Upper lobe of left lung (tissue), 6 donors: Measurements from ENCODE around the gene PAEP. TPM values are rescaled to one million over a fixed set of nuclear protein-coding genes. Genes with fewer than 3 reads are reported as not detected.
A peak's percentile ranks its signal among the peaks of the same experiment; 100 is the strongest.

Experiments
- ATAC-seq, 2 donors: fragments of 200-7000 bp; cut with Tn5 transposase; one replicate each; pipeline ENCODE4 v1.9.1; 2022; ENCODE audit warnings: mild to moderate bottlenecking in 2 of 2, moderate library complexity in 2 of 2; ENCODE audit not compliant: low FRiP score in 2 of 2
- DNase-seq, 2 donors: peaks; one replicate each; pipeline ENCODE4 v3.0.0-alpha.2; 2019 to 2020
- H3K27ac ChIP-seq, 4 donors: fragments of 200-600 bp; sonication (generic); one replicate each; pipeline ENCODE4 v1.5.1; 2016 to 2019
- H3K27me3 ChIP-seq, 4 donors: fragments of 200-600 bp; sonication (generic); one replicate each; pipeline ENCODE4 v1.5.1; 2017 to 2019
- H3K36me3 ChIP-seq, 4 donors: fragments of 200-600 bp; sonication (generic); one replicate each; pipeline ENCODE4 v1.5.1; 2016 to 2019
- H3K4me1 ChIP-seq, 4 donors: fragments of 200-600 bp; sonication (generic); one replicate each; pipeline ENCODE4 v1.5.1; 2018 to 2019
- H3K4me3 ChIP-seq, 4 donors: fragments of 200-600 bp; sonication (generic); one replicate each; pipeline ENCODE4 v1.5.1; 2017 to 2019; ENCODE audit warnings: mild to moderate bottlenecking in 2 of 4, moderate library complexity in 1 of 4
- H3K9me3 ChIP-seq, 4 donors: fragments of 200-600 bp; sonication (generic); one replicate each; pipeline ENCODE4 v1.5.1; 2018 to 2019
- EP300 ChIP-seq, 4 donors: sonication (generic); formaldehyde crosslinking; IDR thresholded peaks; one replicate each; pipeline ENCODE4 v1.5.1; 2017; ENCODE audit warnings: antibody characterized with exemption in 4 of 4, control low read depth in 2 of 4
- POLR2A ChIP-seq, 4 donors: fragments of 450-650 bp; IDR thresholded peaks; one replicate each; pipeline ENCODE4 v1.5.1; 2016 to 2017; ENCODE audit warnings: antibody characterized with exemption in 4 of 4, mild to moderate bottlenecking in 2 of 4
- POLR2AphosphoS5 ChIP-seq, 2 donors: sonication (generic); formaldehyde crosslinking; IDR thresholded peaks; one replicate each; pipeline ENCODE4 v1.5.1; 2017; ENCODE audit warnings: antibody characterized with exemption in 2 of 2
- WGBS, 2 donors: methylation state at CpG; one replicate each; pipeline ENCODE4 v1.1.5; 2017 to 2018; 5-methylcytosine and 5-hydroxymethylcytosine counted together
- total RNA-seq, 6 donors: library from RNA; depleted of rRNA in 4 of 6; stranded (reverse); fragments of >200 nt in 4 of 6; gene quantifications; one replicate each; pipeline versions ENCODE4 v1.1.0 to v1.2.1, GENCODE V29; 2016 to 2021
- TF ChIP-seq, protein P1 (sequence below), 6 experiments: fragments of 450-650 bp in 4 of 6; fragments of 200-600 bp in 2 of 6; sonication (generic) in 2 of 6; IDR thresholded peaks; one replicate each; pipeline ENCODE4 v1.5.1; 2016 to 2019; ENCODE audit warnings: antibody characterized with exemption in 6 of 6
- donor health status: DM: no; HTN: no; CAD: no; lungs with moderate emphysema.
- donor health status: DM: no; HTN: yes; CAD: no; lungs with severe emphysema.

The PAEP gene
- total RNA-seq, 6 donors from 2014 or later, result 6.3 TPM; not detected in 5

DNA sequence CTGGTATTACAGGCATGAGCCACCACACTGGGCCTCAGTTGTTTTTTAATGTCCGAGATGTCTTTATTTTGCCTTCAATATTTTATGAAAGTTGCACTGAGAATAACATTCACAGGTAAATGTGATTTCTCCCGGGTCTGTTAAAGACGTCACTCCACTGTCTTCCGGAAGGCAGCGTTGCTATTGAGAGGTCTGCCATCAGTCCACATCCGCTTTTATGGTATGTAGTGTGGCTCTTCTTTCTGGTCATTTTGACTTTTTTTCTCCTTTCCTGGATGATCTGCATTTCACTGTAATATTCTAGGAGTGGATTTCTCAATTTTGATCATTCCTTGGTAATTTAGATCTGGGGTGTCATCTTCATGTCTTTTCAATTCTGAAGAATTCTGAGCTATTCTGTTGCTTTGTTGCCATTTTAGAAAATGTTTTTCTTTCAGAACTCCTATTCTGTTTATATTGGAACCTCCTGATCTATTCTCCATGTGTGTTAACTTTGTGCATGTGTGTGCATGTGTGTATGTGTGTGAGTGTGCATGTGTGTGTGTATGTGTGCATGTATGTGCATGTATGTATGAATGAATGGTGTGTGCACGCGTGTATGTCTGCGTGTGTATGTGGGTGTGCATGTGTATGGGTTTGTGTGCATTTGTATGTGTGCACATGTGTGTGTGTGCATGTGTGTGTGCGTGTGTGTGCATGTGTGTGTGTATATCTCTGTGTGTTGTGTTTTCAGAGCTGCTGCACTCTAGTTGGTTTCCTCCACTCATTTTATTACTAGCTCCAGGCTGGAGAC, 42.2 kb upstream of the PAEP start:
- DNase-seq, result no peak
- no peaks in the 10 kb centered on the region for H3K4me1 ChIP-seq
- no peaks in the 10 kb centered on the region for H3K27me3 ChIP-seq
- H3K27ac ChIP-seq, result no peak overlapping the region
- no peaks in the 10 kb centered on the region for H3K9me3 ChIP-seq
- no peaks in the 10 kb centered on the region for H3K36me3 ChIP-seq
- 94 to 96% methylated on average over 10 of the region's 10 CpGs for WGBS, 2 donors
- no peak for ATAC-seq
- no peak for TF ChIP-seq EP300 (IDR thresholded peaks at IDR 0.05)
- no peak for TF ChIP-seq POLR2A (IDR thresholded peaks at IDR 0.05)
- TF ChIP-seq, protein P1, sequence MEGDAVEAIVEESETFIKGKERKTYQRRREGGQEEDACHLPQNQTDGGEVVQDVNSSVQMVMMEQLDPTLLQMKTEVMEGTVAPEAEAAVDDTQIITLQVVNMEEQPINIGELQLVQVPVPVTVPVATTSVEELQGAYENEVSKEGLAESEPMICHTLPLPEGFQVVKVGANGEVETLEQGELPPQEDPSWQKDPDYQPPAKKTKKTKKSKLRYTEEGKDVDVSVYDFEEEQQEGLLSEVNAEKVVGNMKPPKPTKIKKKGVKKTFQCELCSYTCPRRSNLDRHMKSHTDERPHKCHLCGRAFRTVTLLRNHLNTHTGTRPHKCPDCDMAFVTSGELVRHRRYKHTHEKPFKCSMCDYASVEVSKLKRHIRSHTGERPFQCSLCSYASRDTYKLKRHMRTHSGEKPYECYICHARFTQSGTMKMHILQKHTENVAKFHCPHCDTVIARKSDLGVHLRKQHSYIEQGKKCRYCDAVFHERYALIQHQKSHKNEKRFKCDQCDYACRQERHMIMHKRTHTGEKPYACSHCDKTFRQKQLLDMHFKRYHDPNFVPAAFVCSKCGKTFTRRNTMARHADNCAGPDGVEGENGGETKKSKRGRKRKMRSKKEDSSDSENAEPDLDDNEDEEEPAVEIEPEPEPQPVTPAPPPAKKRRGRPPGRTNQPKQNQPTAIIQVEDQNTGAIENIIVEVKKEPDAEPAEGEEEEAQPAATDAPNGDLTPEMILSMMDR (IDR thresholded peaks at IDR 0.05), result no peak
- no peak for TF ChIP-seq POLR2AphosphoS5 (IDR thresholded peaks at IDR 0.05)
- H3K4me3 ChIP-seq, result no peak overlapping the region

GRCh38 chr9:135520916-135521607, 40.5 kb upstream of the PAEP start, which contains the start of gene LCN1:
Gene LCN1, plus strand, starts transcription at chr9:135521440. Its CDS starts 58 bp downstream, at chr9:135521498.
- Histone ChIP-seq H3K27me3 (no peaks in the 10 kb centered on the region), H3K27ac (no peak within 1 kb of the TSS), H3K36me3 (no peaks in the 10 kb centered on the region), H3K4me3 (no peak within 1 kb of the TSS), H3K4me1 (no peaks in the 10 kb centered on the region), H3K9me3 (no peaks in the 10 kb centered on the region)
- ATAC-seq (no peak), DNase-seq (peak in 1 of 2 donors; percentile 50)
- TF ChIP-seq, protein P1 (IDR thresholded peaks at IDR 0.05), result no peak
- TF ChIP-seq POLR2A (IDR thresholded peaks at IDR 0.05) (no peak), POLR2AphosphoS5 (IDR thresholded peaks at IDR 0.05) (no peak), EP300 (IDR thresholded peaks at IDR 0.05) (no peak)
- 82 to 85% methylated on average over 11 to 18 of the region's 18 CpGs for WGBS, 2 donors

- DNase-seq (no peak), ATAC-seq (no peak)
- no peaks in the 10 kb centered on the region for H3K9me3 ChIP-seq
- WGBS, 2 donors, result 52 to 83% methylated on average over 2 to 11 of the region's 11 CpGs
- H3K4me3 ChIP-seq, result no peak overlapping the region
- no peaks in the 10 kb centered on the region for H3K27me3 ChIP-seq
- H3K36me3 ChIP-seq, result no peaks in the 10 kb centered on the region
- H3K27ac ChIP-seq, result no peak overlapping the region
- TF ChIP-seq EP300 (IDR thresholded peaks at IDR 0.05), result no peak
- TF ChIP-seq POLR2AphosphoS5 (IDR thresholded peaks at IDR 0.05), result no peak
- TF ChIP-seq, protein P1 (IDR thresholded peaks at IDR 0.05), result no peak
- no peak for TF ChIP-seq POLR2A (IDR thresholded peaks at IDR 0.05)
- no peaks in the 10 kb centered on the region for H3K4me1 ChIP-seq
Observed at GRCh38 chr9:135521608-135522095, 39.9 kb upstream of the PAEP start.

GRCh38 chr9:135522137-135522877, 39.2 kb upstream of the PAEP start:
- TF ChIP-seq POLR2AphosphoS5 (IDR thresholded peaks at IDR 0.05) (no peak), POLR2A (IDR thresholded peaks at IDR 0.05) (no peak), EP300 (IDR thresholded peaks at IDR 0.05) (no peak)
- TF ChIP-seq, protein P1 (IDR thresholded peaks at IDR 0.05), result no peak
- Histone ChIP-seq H3K27ac (no peak overlapping the region), H3K27me3 (no peaks in the 10 kb centered on the region), H3K9me3 (no peaks in the 10 kb centered on the region), H3K36me3 (no peaks in the 10 kb centered on the region), H3K4me1 (no peaks in the 10 kb centered on the region), H3K4me3 (no peak overlapping the region)
- 74% methylated on average over 8 to 16 of the region's 16 CpGs for WGBS, 2 donors
- DNase-seq (peak in 1 of 2 donors; percentile 40), ATAC-seq (no peak)
